H1 (cell line): ENCODE data around the gene RBFOX1.

Experiments used
- CHD2 ChIP-seq: IDR thresholded peaks from 2 replicates; pipeline ENCODE4 v1.6.1; 2012; ENCODE audit warnings: low read length, improper control_type of control experiment
- RXRA ChIP-seq: IDR thresholded peaks from 2 replicates; pipeline ENCODE4 v1.6.1; 2011; ENCODE audit warnings: low read depth, mild to moderate bottlenecking, low read length, moderate library complexity; ENCODE audit not compliant: insufficient read depth
- SIN3A ChIP-seq, 2 experiments: IDR thresholded peaks in 1 of 2; conservative IDR thresholded peaks in 1 of 2; 2 replicates each; pipeline ENCODE4 v1.6.1; 2011 to 2012; ENCODE audit warnings: low read length in 2 of 2, improper control_type of control experiment in 1 of 2, low read depth in 1 of 2, mild to moderate bottlenecking in 1 of 2
- TF ChIP-seq, protein P1 (sequence below): IDR thresholded peaks from 2 replicates; pipeline ENCODE4 v1.6.1; 2012; ENCODE audit warnings: low read length, inconsistent platforms
- TF ChIP-seq, protein P2 (sequence below), 3 experiments: IDR thresholded peaks; 1 replicate in 2 of 3; 2 replicates in 1 of 3; pipeline versions ENCODE4 v1.5.1 to v1.6.1; 2011; ENCODE audit warnings: low read length in 3 of 3, mild to moderate bottlenecking in 3 of 3, inconsistent platforms in 2 of 3, low read depth in 1 of 3, moderate library complexity in 1 of 3; ENCODE audit not compliant: insufficient read depth in 1 of 3; ENCODE audit errors: control extremely low read depth in 1 of 3

DNA sequence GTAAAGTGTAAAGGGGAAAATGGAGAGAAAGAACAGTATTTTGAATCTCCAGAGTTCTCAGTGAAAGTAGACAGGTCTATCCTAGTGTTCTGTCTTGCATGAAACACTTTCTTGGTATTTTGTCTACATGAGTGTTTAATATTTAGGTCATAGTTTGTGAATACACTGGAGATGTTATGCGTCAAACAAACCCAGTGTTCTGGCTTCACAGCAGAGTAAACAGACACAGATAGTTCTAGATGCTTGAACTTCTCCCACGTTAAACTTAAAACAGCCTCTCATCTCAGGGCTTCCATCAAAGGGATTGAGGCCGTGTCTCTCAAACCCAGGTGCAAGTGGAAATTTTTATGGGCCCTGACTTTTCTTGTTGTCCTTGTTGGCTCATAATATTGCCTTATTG, 48.3 kb downstream of the RBFOX1 start:
- no peak for TF ChIP-seq RXRA
- no peak for TF ChIP-seq CHD2
- no peak for TF ChIP-seq SIN3A (conservative IDR thresholded peaks at IDR 0.05 in 1 of 2, IDR thresholded peaks at IDR 0.05 in 1 of 2; ENCODE audit: low read depth in 1 of 2, low read length in 2 of 2)
- TF ChIP-seq, protein P1, sequence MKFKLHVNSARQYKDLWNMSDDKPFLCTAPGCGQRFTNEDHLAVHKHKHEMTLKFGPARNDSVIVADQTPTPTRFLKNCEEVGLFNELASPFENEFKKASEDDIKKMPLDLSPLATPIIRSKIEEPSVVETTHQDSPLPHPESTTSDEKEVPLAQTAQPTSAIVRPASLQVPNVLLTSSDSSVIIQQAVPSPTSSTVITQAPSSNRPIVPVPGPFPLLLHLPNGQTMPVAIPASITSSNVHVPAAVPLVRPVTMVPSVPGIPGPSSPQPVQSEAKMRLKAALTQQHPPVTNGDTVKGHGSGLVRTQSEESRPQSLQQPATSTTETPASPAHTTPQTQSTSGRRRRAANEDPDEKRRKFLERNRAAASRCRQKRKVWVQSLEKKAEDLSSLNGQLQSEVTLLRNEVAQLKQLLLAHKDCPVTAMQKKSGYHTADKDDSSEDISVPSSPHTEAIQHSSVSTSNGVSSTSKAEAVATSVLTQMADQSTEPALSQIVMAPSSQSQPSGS = no peak
- TF ChIP-seq, protein P2, sequence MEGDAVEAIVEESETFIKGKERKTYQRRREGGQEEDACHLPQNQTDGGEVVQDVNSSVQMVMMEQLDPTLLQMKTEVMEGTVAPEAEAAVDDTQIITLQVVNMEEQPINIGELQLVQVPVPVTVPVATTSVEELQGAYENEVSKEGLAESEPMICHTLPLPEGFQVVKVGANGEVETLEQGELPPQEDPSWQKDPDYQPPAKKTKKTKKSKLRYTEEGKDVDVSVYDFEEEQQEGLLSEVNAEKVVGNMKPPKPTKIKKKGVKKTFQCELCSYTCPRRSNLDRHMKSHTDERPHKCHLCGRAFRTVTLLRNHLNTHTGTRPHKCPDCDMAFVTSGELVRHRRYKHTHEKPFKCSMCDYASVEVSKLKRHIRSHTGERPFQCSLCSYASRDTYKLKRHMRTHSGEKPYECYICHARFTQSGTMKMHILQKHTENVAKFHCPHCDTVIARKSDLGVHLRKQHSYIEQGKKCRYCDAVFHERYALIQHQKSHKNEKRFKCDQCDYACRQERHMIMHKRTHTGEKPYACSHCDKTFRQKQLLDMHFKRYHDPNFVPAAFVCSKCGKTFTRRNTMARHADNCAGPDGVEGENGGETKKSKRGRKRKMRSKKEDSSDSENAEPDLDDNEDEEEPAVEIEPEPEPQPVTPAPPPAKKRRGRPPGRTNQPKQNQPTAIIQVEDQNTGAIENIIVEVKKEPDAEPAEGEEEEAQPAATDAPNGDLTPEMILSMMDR (IDR thresholded peaks at IDR 0.05; ENCODE audit: control extremely low read depth in 1 of 3, insufficient read depth in 1 of 3, low read depth in 1 of 3, low read length in 3 of 3) = no peak
